GM18505 (cell line): Measurements from ENCODE around the gene CNOT10.
"Not testable (repeated sequence)": the region's sequence is repeated elsewhere in the genome, so short reads cannot be mapped to it uniquely, and the experiment has no call there.

Experiments
- ATAC-seq: cut with Tn5 transposase; IDR thresholded peaks from one replicate; pipeline ENCODE4 v1.9.1; 2021; ENCODE audit not compliant: unreplicated experiment
- POLR2A ChIP-seq: IDR thresholded peaks from 4 replicates; pipeline ENCODE4 v1.6.1; 2011; ENCODE audit warnings: borderline replicate concordance; ENCODE audit not compliant: insufficient read depth, insufficient read length; ENCODE audit errors: extremely low read depth

CNOT10 gene

DNA sequence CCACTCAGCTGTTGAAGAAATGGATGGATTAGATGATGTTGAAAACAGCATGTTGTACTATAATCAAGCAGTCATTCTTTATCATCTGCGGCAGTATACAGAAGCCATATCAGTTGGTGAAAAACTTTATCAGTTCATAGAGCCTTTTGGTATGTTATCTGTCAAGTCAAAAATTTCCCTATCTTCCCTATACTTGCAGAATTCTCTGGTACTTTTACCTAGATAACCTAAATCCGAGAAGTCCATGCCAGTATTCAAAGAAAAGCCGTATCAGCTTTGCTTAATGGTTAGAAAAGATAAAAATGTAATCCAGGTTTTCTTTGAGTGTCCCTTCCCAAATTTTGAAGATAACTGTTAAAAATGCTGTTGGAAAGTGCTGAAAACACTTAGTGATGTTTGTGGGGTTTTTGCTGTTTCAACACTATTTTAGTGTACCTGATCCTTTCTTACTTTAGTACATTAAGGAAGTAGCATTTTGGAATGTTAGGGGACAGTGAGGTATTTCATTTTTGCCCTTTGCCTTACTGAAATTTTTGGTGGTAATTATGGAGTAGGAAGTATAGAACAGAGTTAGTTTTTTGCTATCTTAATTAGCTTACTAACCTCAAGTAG is 23.8 kb downstream of the CNOT10 start:
- no peak for ATAC-seq
- no peak for TF ChIP-seq POLR2A

DNA sequence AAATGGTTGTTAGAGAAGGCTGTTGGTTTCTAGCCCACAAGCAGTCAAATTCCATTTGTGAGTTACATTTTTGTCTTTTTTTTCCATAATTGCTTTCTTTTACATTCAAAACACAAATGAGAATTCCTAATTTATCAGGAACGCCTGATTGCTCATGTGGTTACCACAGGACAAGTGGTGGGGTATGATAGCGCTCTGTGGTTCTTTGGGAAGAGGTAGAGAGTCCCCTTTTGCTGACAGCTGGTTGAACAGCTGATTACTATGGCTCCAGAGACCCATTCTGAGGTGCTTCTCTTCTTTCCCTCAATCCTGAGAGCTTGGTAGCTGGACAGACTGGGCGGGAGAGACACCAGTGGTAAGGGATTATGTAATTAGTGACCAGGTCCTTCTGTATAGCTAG is 24.4 kb downstream of the CNOT10 start:
- ATAC-seq, result no peak
- no peak for TF ChIP-seq POLR2A

DNA sequence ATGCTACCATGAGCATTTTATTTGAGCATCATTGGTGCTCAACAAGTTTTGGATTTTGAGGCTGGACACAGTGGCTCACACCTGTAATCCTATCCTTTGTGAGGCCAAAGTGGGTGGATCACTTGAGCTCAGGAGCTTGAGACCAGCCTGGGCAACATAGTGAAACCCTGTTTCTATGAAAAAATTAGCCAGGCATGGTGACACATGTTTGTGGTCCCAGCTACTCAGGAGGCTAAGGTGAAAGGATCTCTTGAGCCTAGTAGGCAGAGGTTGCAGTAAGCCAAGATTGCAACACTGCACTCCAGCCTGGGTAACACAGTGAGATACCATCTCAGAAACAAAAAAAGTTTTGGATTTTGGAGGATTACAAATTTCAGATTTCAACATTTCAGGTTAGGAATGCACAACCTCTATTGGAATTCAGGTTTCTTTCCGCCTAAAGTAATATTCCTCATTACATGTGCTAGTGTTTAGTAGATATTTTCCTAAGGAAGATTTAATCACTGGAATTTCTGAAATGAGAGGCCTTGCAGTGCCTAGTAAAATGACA is 27.6 kb downstream of the CNOT10 start:
- no peak for TF ChIP-seq POLR2A
- no peak for ATAC-seq

DNA sequence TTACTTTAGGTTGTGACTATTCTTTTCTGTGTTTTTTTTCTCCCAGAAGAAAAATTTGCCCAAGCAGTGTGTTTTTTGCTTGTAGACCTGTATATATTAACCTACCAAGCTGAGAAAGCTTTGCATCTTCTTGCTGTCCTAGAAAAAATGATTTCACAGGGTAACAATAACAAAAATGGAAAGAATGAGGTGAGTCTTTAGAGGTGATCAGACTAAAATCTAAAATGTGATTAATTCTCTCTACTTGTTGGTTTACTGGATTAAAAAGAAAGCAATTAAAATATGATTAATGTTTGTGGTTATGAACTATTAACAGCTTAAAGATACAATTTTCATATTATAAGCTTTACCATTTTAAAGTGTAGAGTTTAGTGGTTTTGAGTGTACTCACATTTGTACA is 28.2 kb downstream of the CNOT10 start:
- TF ChIP-seq POLR2A, result no peak
- ATAC-seq, result no peak

DNA sequence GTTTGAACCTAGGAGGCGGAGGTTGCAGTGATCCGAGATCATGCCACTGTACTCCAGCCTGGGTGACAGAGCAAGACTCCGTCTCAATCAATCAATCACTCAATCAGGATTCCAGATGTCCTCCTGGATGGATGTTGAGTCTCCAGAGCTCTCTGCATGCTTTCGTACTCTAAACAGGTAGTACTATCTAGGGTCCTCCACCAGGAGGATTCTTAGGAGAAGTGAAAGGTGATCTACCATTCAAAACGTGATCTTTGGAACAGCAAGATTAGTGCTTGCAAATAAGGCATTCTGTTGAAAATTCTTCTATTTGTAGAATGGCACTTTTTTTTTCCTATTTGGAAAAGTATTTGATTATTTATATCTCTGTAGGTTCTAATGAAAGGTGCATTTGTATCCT is 34.3 kb downstream of the CNOT10 start:
- TF ChIP-seq POLR2A, result no peak
- no peak for ATAC-seq

DNA sequence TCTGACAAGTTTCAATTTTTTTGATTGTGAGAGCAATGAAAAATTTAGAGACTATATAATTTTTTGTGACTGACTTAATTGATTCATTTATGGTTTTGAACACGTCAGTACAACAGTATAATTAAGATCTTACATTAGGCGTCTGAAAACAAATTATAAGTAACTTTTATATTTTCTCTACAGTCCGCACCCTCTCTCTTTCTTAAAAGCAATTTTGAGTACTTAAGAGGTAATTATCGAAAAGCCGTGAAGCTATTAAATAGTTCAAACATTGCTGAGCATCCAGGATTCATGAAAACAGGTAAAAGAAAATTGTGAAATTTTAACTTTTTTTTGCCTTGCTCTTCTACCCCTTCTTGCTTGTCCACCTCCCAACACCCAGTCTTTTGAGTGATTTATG is 34.9 kb downstream of the CNOT10 start:
- no peak for ATAC-seq
- no peak for TF ChIP-seq POLR2A

DNA sequence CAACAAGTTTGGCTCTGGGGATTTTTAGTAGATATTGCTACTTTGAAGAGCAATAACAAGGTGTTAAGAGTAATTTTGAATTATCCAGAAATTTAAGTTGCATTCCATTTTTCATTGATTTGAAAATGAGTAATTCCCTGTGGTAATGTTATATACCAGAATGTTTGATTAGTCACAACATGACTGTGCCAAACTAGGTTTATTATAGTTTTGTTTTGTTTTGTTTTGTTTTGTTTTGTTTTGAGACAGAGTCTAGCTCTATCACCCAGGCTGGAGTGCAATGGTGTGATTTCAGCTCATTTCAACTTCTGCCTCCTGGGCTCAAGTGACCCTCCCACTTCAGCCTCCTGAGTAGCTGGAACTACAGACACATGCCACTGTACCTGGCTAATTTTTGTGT is 40.7 kb downstream of the CNOT10 start:
- TF ChIP-seq POLR2A, result no peak
- ATAC-seq, result no peak

DNA sequence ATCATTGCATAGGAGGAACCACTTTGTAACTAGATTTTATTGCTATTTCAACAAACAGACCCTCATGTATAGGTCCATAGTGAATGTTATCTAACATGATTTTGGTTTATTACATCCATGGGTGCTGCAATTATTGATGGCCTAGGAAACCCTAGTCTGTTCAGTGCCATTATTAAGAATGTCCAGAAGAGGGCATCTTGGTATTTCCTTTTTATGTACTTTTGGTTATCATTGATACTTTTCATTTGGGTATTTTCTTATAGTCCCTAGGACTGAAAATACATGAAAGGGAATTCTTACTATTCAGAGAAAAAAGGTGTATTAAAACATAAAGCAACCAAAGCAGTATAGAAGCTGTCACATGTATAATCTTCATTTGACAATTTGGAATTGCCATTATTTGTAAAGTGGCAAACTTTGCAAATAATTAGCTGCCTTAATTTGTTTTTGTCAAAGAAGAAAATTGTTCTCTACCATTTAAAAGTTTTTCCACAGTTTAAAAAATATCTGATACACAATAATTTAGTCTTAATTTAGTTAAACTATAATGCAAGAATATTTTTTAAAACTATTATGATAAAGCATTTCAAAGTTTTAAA is 48.7 kb downstream of the CNOT10 start:
- no peak for TF ChIP-seq POLR2A
- no peak for ATAC-seq

DNA sequence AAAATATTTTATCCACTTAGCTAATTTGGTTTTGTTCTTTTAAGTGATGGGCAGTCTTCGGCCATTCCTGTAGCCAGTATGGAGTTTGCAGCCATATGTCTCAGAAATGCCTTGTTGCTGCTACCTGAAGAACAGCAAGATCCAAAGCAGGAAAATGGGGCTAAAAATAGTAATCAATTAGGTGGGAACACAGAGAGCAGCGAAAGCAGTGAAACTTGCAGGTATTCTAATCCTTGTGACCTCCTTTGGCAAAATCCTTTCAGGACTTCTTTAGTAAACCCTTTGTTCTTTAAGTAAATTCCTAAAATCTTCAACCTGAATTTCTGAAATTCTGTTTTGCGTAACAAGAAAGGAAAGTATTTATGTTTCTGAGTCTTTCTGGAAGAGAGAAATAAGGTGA is 49.8 kb downstream of the CNOT10 start:
- TF ChIP-seq POLR2A, result no peak
- no peak for ATAC-seq

DNA sequence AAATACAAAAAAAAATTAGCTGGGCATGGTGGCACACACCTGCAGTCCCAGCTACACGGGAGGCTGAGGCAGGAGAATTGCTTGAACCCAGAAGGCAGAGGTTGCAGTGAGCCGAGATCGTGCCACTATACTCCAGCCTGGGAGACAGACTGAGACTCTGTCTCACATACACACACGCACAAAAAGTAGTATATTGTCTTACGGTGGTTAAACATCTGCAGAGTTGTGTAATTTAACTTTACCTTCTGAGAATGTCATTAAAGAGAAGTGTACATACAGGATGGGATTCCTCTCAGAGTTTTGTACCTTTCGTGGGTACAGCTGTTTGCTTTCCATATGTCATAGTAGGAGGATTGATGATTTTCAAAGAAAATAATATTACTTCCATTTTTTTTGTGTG is 58.5 kb downstream of the CNOT10 start:
- ATAC-seq, result not testable (repeated sequence)

DNA sequence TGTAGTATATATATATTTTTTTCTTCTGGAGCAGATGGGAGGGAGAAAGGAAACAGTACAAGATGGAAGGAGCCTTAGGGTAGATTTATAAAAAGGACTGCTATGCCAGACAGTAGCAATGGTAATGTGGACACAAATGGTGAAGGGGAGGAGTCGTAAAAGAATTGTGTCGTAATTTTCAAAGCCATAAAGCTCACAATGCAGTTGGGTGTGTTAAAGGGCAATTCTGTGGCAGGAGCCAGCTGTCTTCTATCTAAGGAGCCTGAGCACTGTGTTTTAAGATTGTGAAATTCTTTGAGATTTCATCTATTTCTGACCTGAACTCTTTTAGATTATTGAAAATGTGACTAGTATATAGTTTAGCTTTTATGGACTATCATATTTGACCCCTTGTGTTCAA is 58.9 kb downstream of the CNOT10 start:
- no peak for ATAC-seq
- TF ChIP-seq POLR2A, result no peak

DNA sequence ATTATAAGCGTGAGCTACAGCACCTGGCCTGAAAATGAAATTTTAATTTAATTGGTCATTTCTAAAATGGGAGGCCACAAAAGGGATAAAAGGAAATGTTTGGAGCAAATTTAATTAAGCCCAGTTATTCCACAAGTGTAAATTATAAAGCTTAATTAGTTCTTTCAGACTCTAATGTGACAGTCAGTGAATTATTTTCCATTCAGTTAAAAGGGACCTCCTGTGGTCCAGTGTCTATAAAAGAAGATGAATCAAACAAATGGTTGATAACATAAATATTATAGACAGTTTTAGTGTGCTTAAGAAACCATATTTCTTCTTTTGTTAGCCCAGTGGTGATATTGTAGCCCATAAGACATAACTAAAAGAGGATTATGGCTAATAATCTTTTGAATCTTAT is 66.4 kb downstream of the CNOT10 start:
- ATAC-seq, result no peak
- TF ChIP-seq POLR2A, result no peak

DNA sequence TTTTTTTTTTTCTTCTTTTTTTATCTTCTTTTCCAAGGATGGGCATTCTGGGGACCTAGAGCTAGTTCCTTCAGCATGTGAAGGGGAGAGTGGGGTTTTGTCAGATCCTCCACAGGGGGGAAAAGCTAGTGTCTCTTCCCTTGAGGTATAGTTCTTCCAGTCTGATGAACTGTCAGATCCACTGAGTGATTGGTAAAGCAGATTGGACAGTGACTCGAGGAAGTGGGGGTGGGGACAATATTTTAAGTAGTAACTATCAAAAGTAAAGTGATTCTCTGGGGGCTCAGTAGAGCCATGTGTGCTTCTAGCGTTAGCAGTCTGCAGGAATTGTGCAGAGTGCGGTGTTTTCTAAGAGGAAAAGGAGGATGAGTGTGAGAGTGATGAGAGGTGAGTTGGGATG is 70.8 kb downstream of the CNOT10 start:
- no peak for TF ChIP-seq POLR2A
- no peak for ATAC-seq

DNA sequence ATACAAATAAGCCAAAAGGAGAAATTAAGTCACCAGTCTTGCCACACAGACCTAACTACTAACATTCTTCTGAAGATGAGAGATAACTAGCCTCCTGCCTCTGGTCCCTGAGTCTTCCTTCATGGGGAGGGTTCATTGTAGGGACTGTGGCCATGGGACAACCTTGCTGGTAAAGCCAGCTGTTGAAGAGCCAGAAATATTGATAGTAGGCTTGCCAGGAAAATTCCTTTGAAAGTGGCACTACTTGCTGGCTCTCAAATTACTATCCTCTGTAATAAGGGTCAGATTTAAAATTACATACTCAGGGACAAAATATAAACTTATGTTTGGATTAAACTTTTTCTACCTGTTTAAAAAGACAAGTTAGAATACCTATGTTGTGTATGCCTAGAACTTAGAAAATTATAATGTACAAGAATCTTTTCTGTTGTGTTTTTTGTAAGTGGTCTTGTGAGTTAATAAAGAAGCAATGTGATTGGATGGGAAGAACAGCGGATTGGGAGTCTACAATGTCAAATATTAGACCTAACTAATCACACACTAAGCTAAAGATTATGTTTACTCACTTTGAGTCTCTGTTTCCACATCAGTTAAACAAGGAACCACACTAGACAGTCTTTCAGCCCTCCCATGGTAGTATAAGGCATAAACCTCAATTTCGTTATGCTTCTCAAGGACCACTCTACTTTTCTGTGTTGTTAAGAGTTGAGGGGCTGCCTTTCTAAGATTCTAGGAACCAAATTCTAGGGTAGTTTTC is 72.8 kb downstream of the CNOT10 start:
- TF ChIP-seq POLR2A, result no peak
- ATAC-seq, result no peak
